CD14-positive monocyte (primary cell): Measurements from ENCODE around the gene CHN2. TPM values are rescaled to one million over a fixed set of nuclear protein-coding genes. Genes with fewer than 3 reads are reported as not detected.

Experiments
- DNase-seq, 3 donors: peaks; one replicate each; pipeline ENCODE4 v3.0.0-alpha.2; 2011 to 2022
- H2AFZ ChIP-seq: 2 replicates; pipeline ENCODE4 v1.6.0; 2012; ENCODE audit warnings: mild to moderate bottlenecking, low read depth, low read length, inconsistent platforms; ENCODE audit not compliant: insufficient read depth, poor library complexity, severe bottlenecking
- H3K27ac ChIP-seq, 2 donors: 1 replicate in 1 of 2; 2 replicates in 1 of 2; pipeline ENCODE4 v1.5.1; 2012 to 2013; ENCODE audit warnings: low read length in 2 of 2, control low read depth in 1 of 2, inconsistent platforms in 1 of 2, low read depth in 1 of 2, mild to moderate bottlenecking in 1 of 2
- H3K27me3 ChIP-seq, 2 donors: one replicate each; pipeline versions ENCODE4 v1.6.0 to v1.6.1; 2011 to 2013; ENCODE audit warnings: low read length in 2 of 2; ENCODE audit not compliant: control insufficient read depth in 2 of 2, insufficient read depth in 2 of 2
- H3K36me3 ChIP-seq, 2 donors: replicated peaks in 1 of 2; 1 replicate in 1 of 2; 2 replicates in 1 of 2; pipeline versions ENCODE4 v1.5.1 to v1.6.1; 2012 to 2013; ENCODE audit warnings: low read length in 2 of 2, control low read depth in 1 of 2, inconsistent platforms in 1 of 2, mild to moderate bottlenecking in 1 of 2; ENCODE audit not compliant: insufficient read depth in 2 of 2, control insufficient read depth in 1 of 2
- H3K4me1 ChIP-seq, 2 donors: 1 replicate in 1 of 2; 2 replicates in 1 of 2; pipeline versions ENCODE4 v1.5.1 to v1.6.1; 2012 to 2013; ENCODE audit warnings: low read length in 2 of 2, control low read depth in 1 of 2, inconsistent platforms in 1 of 2, mild to moderate bottlenecking in 1 of 2, moderate library complexity in 1 of 2; ENCODE audit not compliant: insufficient read depth in 2 of 2, control insufficient read depth in 1 of 2
- H3K4me2 ChIP-seq: replicated peaks from 2 replicates; pipeline ENCODE3; 2012; ENCODE audit warnings: low read length, moderate library complexity, mild to moderate bottlenecking; ENCODE audit not compliant: poor library complexity, severe bottlenecking; ENCODE audit errors: extremely low read depth
- H3K4me3 ChIP-seq, 3 experiments: fragments of 200-600 bp in 1 of 3; sonication (generic) in 1 of 3; replicated peaks in 1 of 3; 1 replicate in 2 of 3; 2 replicates in 1 of 3; pipeline ENCODE4 v1.5.1; 2011 to 2013; ENCODE audit warnings: low read length in 3 of 3, mild to moderate bottlenecking in 3 of 3, control low read depth in 2 of 3, low read depth in 2 of 3, inconsistent platforms in 1 of 3, moderate library complexity in 1 of 3
- H3K79me2 ChIP-seq: 2 replicates; pipeline ENCODE4 v1.6.0; 2012; ENCODE audit warnings: mild to moderate bottlenecking, control low read depth, inconsistent platforms, low read length, moderate library complexity; ENCODE audit not compliant: insufficient read depth
- H3K9ac ChIP-seq: 2 replicates; pipeline ENCODE4 v1.6.0; 2017; ENCODE audit warnings: low read length, mild to moderate bottlenecking; ENCODE audit not compliant: insufficient read depth, poor library complexity, severe bottlenecking
- H3K9me3 ChIP-seq, 2 donors: replicated peaks in 1 of 2; 1 replicate in 1 of 2; 2 replicates in 1 of 2; pipeline versions ENCODE4 v1.5.1 to v1.6.1; 2012 to 2013; ENCODE audit warnings: low read length in 2 of 2, control low read depth in 1 of 2; ENCODE audit not compliant: control insufficient read depth in 1 of 2, insufficient read depth in 1 of 2
- H4K20me1 ChIP-seq: 2 replicates; pipeline ENCODE4 v1.6.0; 2012; ENCODE audit warnings: mild to moderate bottlenecking, low read length, control low read depth, moderate library complexity; ENCODE audit not compliant: insufficient read depth
- H3K27ac Mint-ChIP-seq, 7 donors: one replicate each; pipeline ENCODE4 v1.8.0; 2020; ENCODE audit warnings: mild to moderate bottlenecking in 7 of 7, mixed read lengths in 7 of 7, moderate library complexity in 6 of 7, inconsistent platforms in 2 of 7
- H3K27me3 Mint-ChIP-seq, 3 donors: one replicate each; pipeline ENCODE4 v1.8.0; 2021 to 2022; ENCODE audit warnings: low read depth in 3 of 3, mild to moderate bottlenecking in 3 of 3, mixed read lengths in 3 of 3, moderate library complexity in 3 of 3, inconsistent platforms in 1 of 3
- H3K36me3 Mint-ChIP-seq, 2 donors: one replicate each; pipeline ENCODE4 v1.8.0; 2020; ENCODE audit warnings: mixed read lengths in 2 of 2, inconsistent platforms in 1 of 2, mild to moderate bottlenecking in 1 of 2
- H3K4me1 Mint-ChIP-seq: one replicate; pipeline ENCODE4 v1.8.0; 2020; ENCODE audit warnings: mild to moderate bottlenecking, mixed read lengths
- H3K4me3 Mint-ChIP-seq, 2 donors: one replicate each; pipeline ENCODE4 v1.8.0; 2020; ENCODE audit warnings: mild to moderate bottlenecking in 2 of 2, mixed read lengths in 2 of 2, moderate library complexity in 1 of 2
- H3K9me3 Mint-ChIP-seq, 7 donors: one replicate each; pipeline ENCODE4 v1.8.0; 2020 to 2022; ENCODE audit warnings: mixed read lengths in 7 of 7, mild to moderate bottlenecking in 6 of 7, moderate library complexity in 6 of 7, inconsistent platforms in 2 of 7
- CTCF ChIP-seq: fragments of 200-600 bp; IDR thresholded peaks from one replicate; pipeline ENCODE4 v1.8.0; 2022; ENCODE audit warnings: antibody characterized with exemption, mild to moderate bottlenecking
- whole genome bisulfite sequencing: methylation state at CpG from one replicate; pipeline ENCODE4 v1.1.5; 2013; ENCODE audit warnings: missing lambda C conversion rate; ENCODE audit not compliant: insufficient coverage; 5-methylcytosine and 5-hydroxymethylcytosine counted together
- intact Hi-C, 2 donors: fragments of 100-400 bp; cut with micrococcal nuclease; formaldehyde crosslinking; loops; one replicate each; pipeline versions ENCODE4 v1.15.0 to v1.15.1; 2023
- polyA plus RNA-seq, 3 donors: library from polyadenylated mRNA; depleted of rRNA in 1 of 3; unstranded in 2 of 3; stranded (reverse) in 1 of 3; fragments of 300-500 nt in 2 of 3; fragments of >200 nt in 1 of 3; fragmentation: Illumina TruSeq in 2 of 3; gene quantifications; 1 replicate in 2 of 3; 2 replicates in 1 of 3; pipeline ENCODE4 v1.2.3, GENCODE V29; 2012 to 2021

Gene CHN2
- polyA plus RNA-seq, 3 donors = 26.6 to 66.5 (median 44.8) TPM

- TF ChIP-seq CTCF = no peak
- no peaks in the 10 kb centered on the region for H3K9me3 ChIP-seq
- H3K9ac ChIP-seq = no peak overlapping the region
- no peaks in the 10 kb centered on the region for H3K4me1 ChIP-seq
- Mint-ChIP-seq H3K4me1 (peaks cover 3% of the 10 kb centered on the region), H3K9me3 (peaks cover 0 to 2% (median 0%) of the 10 kb centered on the region in 7 donors), H3K36me3 (peaks cover 19 to 45% of the 10 kb centered on the region in 2 donors), H3K27me3 (no peaks in the 10 kb centered on the region), H3K27ac (no peak overlapping the region), H3K4me3 (no peak overlapping the region)
- H4K20me1 ChIP-seq = peaks cover 24% of the 10 kb centered on the region
- no peak overlapping the region for H2AFZ ChIP-seq
- H3K79me2 ChIP-seq = no peaks in the 10 kb centered on the region
- no peak overlapping the region for H3K4me3 ChIP-seq
- DNase-seq = no peak
- H3K27me3 ChIP-seq = no peaks in the 10 kb centered on the region
- peaks cover 0 to 19% of the 10 kb centered on the region in 2 donors for H3K36me3 ChIP-seq
- 100% methylated on average over 2 of the region's 2 CpGs for WGBS
- H3K27ac ChIP-seq = no peak overlapping the region
- no peak overlapping the region for H3K4me2 ChIP-seq
- intact Hi-C loops = no loop called here
These were observed 185.0 kb downstream of the CHN2 start for GRCh38 chr7:29379551-29379950.

GRCh38 chr7:29381206-29382094, 186.9 kb downstream of the CHN2 start:
- no peak for TF ChIP-seq CTCF
- intact Hi-C loops = no loop called here

More at GRCh38 chr7:29381206-29382094, 186.9 kb downstream of the CHN2 start:
- H3K4me1 Mint-ChIP-seq = peaks cover 3% of the 10 kb centered on the region
- Histone ChIP-seq H3K4me3 (no peak overlapping the region), H2AFZ (no peak overlapping the region), H3K9me3 (no peaks in the 10 kb centered on the region), H4K20me1 (peaks cover 26% of the 10 kb centered on the region), H3K36me3 (peaks cover 0 to 8% of the 10 kb centered on the region in 2 donors), H3K4me1 (no peaks in the 10 kb centered on the region), H3K27ac (no peak overlapping the region), H3K79me2 (no peaks in the 10 kb centered on the region), H3K4me2 (no peak overlapping the region), H3K9ac (no peak overlapping the region), H3K27me3 (no peaks in the 10 kb centered on the region)
- peaks cover 13 to 36% of the 10 kb centered on the region in 2 donors for H3K36me3 Mint-ChIP-seq
- no peaks in the 10 kb centered on the region for H3K27me3 Mint-ChIP-seq
- no peak overlapping the region for H3K27ac Mint-ChIP-seq
- H3K4me3 Mint-ChIP-seq = no peak overlapping the region
- no peak for DNase-seq
- peaks cover 0 to 2% (median 0%) of the 10 kb centered on the region in 7 donors for H3K9me3 Mint-ChIP-seq
- 82% methylated on average over 4 of the region's 5 CpGs for WGBS
